HG03175 (cell line): ENCODE results near the gene NDUFA6.
"Not testable (repeated sequence)": the region's sequence is repeated elsewhere in the genome, so short reads cannot be mapped to it uniquely, and the experiment has no call there.

Experiments used
- ATAC-seq: cut with Tn5 transposase; IDR thresholded peaks from one replicate; pipeline ENCODE4 v1.9.1; 2021; ENCODE audit warnings: mild to moderate bottlenecking, moderate library complexity; ENCODE audit not compliant: unreplicated experiment

Gene NDUFA6

DNA sequence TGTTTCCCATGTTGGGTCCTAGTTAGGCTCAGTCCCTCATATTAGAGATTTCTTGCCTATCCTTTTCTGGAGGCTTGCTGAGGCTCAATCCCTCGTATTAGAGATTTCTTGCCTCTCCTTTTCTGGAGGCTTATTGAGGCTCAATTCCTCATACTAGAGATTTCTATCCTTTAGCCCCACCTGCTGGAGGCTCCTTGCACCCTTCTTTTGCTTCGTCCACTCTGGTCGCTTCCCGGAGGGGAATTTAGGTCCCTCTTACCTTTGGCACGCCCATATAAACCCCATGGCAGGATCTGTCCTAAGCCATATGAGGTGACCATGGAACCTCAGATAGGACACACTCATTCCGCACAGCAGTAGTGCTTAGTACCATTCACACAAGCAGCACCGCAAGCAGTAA lies 24.1 kb upstream of the NDUFA6 start:
- ATAC-seq = no peak

DNA sequence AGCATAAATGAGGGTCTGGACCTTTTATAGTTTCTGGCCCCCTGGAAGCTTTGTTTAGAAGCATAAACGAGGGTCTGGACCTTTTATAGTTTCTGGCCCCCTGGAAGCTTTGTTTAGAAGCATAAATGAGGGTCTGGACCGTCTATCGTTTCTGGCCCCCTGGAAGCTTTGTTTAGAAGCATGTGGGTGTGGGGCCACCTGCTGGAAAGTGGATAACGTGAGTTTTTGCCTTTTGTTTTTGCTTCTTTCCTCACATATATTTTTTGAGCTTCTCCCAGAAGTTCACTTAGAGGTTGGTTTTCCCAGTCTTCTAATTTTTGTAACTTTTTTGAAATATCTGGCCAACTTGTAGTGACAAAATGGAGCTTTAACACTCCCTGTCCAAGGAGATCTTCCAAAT lies 22.2 kb upstream of the NDUFA6 start:
- ATAC-seq = not testable (repeated sequence)

DNA sequence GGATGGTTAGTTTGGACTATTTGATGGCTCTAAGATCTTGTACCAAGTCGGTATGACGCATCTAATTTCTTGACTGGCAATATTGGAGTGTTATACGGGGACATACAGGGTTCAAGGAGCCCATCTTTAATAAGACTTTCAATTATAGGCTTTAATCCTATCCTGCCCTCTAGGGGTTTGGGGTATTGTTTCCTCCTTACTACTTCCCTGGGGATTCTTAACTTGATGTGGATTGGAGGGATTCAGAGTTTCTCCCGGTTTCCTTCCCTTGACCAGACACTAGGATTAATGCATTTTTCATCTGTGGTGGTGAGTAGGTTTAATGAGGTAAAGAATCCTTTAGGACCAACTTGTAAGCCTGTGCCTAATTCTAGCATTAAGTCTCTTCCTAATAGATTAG lies 21.2 kb upstream of the NDUFA6 start:
- no peak for ATAC-seq

DNA sequence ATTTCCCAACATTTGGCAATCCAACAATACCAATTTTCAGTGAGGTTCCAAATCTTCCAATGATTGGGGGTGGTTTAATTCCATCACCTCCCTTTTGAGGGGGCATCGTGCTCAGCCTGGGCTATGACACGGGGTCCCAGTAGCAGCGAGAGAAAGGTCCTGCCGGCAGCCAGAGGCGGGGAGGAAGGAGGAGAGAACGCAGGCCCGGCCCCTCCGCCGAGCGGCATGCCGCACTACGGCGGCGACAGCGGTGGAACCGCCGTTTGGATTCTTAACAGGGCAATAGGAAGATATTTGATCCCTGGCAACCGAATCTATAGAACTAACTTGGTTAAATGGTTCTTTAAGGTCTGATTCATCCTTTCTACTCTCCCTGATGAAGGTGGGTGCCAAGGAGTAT lies 18.3 kb upstream of the NDUFA6 start:
- no peak for ATAC-seq

- not testable (repeated sequence) for ATAC-seq
These were observed 13.8 kb upstream of the NDUFA6 start for GRCh38 chr22:42104332-42104860.

GRCh38 chr22:42101199-42101598 lies 10.6 kb upstream of the NDUFA6 start:
- ATAC-seq = no peak

DNA sequence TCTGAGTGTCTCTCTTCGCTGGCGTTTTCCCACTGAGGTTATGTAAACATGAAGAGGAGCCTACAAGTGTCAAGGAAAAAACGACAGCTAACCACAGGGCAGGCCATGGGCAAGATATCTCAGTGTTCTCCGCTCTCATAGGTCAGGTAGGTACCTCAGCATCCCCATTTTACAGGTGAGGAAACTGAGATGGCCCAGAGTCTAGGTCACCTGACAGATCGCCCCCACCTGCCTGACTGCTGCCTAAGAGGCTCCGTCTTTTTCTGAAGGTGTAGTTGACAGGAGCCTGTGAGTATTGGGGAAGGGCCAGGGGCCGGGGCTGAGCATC lies 847 bp upstream of the NDUFA6 start:
- ATAC-seq = no peak

DNA sequence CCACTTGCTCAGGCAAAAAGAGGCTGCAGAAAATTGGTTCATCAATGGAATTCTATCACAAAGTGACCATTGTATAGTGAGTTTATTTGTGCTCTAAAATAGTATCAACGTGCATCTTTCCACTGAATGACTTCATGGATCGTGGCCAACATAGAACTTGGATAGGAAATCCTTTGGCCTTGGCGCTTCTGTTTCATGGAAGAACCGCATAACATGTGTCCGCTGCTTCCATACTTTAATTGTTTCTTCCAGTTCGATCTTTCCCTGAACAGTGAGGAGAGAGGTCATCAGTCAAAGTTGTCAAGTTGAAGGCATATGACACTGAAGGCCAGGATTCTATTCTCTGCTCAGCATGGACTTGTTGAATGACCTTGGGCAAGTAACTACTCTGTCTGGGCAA lies 4.5 kb downstream of the NDUFA6 start:
- no peak for ATAC-seq

GRCh38 chr22:42084874-42085273 lies 5.7 kb downstream of the NDUFA6 start:
- ATAC-seq = no peak

GRCh38 chr22:42083119-42083518 lies 7.5 kb downstream of the NDUFA6 start:
- no peak for ATAC-seq

DNA sequence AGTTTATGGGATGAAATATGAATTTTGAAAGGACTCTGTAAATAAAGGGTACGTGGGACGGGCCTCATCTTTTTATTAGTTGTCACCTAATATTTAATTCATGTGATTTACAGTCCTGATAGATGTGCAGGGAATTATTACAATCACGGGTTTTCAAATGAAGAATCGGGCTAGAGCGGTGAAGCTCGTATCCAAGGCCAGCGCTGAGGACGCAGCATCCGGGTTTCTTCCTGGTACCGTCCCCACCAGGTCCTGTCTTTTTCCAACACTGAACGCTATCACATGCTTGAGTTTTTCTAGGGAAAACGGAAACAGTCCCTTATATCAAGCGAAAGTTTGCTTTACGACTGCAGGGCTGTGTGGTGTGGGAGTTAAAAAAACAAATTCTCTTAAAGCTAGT lies 10.3 kb downstream of the NDUFA6 start:
- ATAC-seq = no peak

DNA sequence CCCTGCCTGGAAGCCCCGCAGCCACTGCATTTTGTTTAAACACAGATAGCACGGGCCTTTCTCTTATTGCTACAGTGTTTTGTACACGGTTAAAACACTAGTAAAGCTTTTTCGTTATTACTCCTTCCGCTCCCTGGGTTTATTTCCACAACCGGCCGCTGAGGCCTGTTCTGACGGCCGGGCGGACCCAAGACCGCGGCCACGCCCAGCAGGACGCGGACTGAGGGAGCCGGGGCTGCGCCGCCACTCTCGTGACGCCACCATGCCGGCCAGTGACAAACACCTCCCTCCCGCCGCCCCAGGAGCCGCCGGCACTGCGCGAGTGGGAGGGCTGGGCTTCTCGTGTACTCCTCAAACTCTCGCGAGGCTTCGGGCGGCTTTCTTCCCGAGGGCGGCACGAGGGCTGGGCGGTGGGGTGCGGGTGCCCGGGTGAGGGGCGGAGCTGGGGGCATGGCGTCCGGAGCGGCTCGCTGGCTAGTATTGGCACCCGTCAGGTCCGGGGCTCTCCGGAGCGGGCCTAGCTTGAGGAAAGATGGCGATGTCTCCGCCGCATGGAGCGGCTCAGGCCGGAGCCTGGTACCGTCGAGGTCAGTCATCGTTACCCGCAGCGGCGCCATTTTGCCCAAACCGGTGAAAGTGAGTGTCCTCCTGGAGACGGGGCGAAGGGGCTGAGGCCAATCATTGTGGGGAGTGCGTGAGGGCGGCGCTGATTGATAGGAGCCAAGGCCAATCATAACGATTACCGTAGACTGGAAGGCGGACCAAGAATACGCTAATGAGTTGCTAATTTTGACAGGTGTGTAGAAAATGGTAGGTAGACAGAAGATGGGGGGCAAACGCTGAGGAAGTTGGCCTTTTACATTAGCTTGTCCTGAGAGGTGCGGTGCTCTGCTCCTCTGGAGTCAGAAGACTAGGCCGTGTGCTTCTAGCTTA lies 11.0 kb downstream of the NDUFA6 start, which contains the start of gene SMDT1:
Gene SMDT1 (plus strand): TSS at position 382 of the 933 bp plus-strand sequence. CDS start 69 bp downstream, at position 451.
- peak; percentile 86 for ATAC-seq

- no peak for ATAC-seq
These were observed 11.9 kb downstream of the NDUFA6 start for GRCh38 chr22:42078469-42079318.

GRCh38 chr22:42077486-42078125 lies 13.0 kb downstream of the NDUFA6 start:
- no peak for ATAC-seq

GRCh38 chr22:42076764-42077485 lies 13.6 kb downstream of the NDUFA6 start:
- no peak for ATAC-seq

DNA sequence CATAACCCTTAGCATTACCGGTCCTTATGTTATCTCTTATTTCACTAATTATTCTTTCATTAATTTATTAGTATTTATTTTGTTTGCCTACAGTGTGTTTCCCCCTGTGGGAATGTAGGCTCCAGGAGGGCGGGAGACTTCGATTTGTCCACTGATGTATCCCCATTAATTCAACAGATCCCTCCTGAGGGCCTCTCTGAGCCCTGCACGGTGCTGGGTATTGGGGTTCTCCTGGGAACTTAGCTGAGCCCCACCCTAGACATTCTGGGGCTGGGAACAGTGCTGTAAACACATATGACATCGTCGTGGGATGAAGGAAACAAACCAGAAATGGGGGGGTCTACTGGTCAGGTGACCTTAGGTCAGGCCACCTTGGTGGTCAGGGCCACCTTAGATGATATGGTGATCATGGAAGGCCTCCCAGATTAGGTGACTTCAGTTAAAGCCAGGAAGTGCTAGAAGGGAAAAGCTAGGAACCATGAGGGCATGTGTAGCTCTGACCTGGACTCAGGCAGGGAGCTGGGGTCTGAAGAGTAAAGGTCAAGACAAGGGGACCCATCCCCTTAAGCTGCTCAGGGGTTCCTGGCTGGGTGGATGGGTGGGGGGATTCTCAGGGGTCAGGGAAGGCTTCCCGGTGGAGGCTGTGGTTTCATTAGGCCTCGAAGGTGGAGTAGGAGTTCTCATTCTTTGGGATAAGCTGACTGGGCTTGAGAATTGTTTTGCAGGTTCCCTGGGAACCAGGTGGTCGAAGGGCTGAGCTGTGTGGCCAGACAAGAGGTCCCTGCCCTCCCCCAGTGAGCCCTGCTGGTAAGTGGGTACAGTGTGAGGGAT lies 15.5 kb downstream of the NDUFA6 start:
- no peak for ATAC-seq

- ATAC-seq = no peak
These were observed 16.3 kb downstream of the NDUFA6 start, which contains the start of gene PHETA2 for GRCh38 chr22:42074132-42074811. Gene PHETA2, plus strand, starts transcription at chr22:42074248. Its CDS starts 3,046 bp downstream, at chr22:42077294.

DNA sequence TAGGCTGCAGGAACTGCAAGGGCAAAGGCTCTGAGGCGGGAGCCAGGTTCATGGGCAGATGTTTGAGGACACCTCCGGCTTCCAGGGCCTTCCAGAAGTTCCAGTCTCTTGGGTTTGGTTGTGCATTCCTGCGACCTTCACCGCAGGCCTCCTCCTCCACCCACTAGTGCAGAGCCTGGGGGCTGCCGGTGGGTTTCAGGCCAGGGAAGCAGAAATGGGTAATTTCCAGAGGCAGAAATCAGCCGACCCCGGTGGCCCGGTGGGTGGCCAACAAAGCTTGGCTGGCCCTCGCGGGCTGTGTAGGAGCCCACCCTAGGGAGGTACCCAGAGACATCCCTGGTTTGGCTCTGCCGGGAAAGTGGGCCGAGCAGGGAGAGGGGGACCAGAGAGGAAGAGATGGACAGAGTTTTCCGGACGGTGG lies 16.9 kb downstream of the NDUFA6 start:
- ATAC-seq = no peak
